ENCODE measurements around the gene TUT7. TPM values are rescaled to one million over a fixed set of nuclear protein-coding genes. Genes with fewer than 3 reads are reported as not detected.
"Not testable (repeated sequence)": the region's sequence is repeated elsewhere in the genome, so short reads cannot be mapped to it uniquely, and the experiment has no call there.

The TUT7 gene
- total RNA-seq, 4 donors from 2014 or later, result 15.4 to 89.1 (median 38.6) TPM

DNA sequence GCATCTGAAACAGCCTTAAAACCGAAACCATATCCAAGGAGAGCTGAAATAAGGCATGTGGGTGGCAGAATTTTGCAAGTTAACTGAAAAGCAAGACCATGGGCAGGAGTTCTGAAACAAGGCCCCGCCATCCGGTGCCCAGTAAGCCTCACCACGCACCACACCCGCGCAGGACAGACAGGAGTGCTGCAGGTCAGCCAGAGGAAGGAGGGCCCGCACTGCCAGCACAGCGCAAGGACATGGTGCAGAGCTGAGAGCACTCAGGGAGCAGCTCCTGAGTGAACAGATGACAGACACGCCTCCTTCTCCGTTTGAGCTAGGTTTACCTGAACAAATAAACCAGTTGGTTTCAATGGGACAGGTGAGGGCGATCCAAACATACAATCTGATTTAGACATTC is 55.3 kb downstream of the TUT7 start:
- intact Hi-C loops (cut with DNase I; ENCODE audit: low total_unique reads), result no loop called here
- Histone ChIP-seq H3K27me3 (no peaks in the 10 kb centered on the region), H3K9me3 (no peaks in the 10 kb centered on the region), H3K4me1 (peaks cover 9 to 19% of the 10 kb centered on the region in 2 donors), H3K27ac (no peak overlapping the region), H3K36me3 (peaks cover 3 to 54% of the 10 kb centered on the region in 2 donors), H3K4me3 (no peak overlapping the region)
- no peak for ATAC-seq
- no peak for DNase-seq
- in situ Hi-C loops (cut with MboI; ENCODE audit: low sequenced_read_pairs in 4 of 4), result loop anchor here in 1 of 4 donors (25.0 kb wide), 1 partner anchor 362 kb away; the partner anchor contains the start of gene NAA35
- TF ChIP-seq, protein P1, sequence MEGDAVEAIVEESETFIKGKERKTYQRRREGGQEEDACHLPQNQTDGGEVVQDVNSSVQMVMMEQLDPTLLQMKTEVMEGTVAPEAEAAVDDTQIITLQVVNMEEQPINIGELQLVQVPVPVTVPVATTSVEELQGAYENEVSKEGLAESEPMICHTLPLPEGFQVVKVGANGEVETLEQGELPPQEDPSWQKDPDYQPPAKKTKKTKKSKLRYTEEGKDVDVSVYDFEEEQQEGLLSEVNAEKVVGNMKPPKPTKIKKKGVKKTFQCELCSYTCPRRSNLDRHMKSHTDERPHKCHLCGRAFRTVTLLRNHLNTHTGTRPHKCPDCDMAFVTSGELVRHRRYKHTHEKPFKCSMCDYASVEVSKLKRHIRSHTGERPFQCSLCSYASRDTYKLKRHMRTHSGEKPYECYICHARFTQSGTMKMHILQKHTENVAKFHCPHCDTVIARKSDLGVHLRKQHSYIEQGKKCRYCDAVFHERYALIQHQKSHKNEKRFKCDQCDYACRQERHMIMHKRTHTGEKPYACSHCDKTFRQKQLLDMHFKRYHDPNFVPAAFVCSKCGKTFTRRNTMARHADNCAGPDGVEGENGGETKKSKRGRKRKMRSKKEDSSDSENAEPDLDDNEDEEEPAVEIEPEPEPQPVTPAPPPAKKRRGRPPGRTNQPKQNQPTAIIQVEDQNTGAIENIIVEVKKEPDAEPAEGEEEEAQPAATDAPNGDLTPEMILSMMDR (IDR thresholded peaks at IDR 0.05 in 4 of 5, conservative IDR thresholded peaks at IDR 0.05 in 1 of 5), result no peak
- TF ChIP-seq POLR2A (IDR thresholded peaks at IDR 0.05), result no peak

DNA sequence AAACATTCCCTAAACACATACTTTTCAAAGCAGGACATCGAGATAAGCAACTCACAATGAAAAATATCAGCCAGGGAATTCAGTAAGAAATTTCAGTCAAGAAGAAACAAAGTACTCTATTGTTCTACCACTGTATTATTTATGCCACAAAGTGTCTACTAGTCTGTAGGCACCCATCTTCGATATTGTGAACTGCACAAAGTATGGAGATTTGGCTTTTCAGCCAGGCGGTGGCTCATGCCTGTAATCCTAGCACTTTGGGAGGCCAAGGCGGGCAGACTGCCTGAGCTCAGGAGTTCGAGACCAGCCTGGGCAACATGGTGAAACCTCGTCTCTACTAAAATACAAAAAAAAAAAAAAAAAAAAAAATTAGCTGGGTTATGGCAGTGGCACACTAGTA is 63.9 kb downstream of the TUT7 start:
- H3K36me3 ChIP-seq, result peaks cover 0 to 20% of the 10 kb centered on the region in 2 donors
- intact Hi-C loops (cut with DNase I; ENCODE audit: low total_unique reads); H3K4me3 ChIP-seq; H3K27ac ChIP-seq; ATAC-seq; H3K9me3 ChIP-seq; DNase-seq; H3K4me1 ChIP-seq; H3K27me3 ChIP-seq: not testable (repeated sequence)
- in situ Hi-C loops (cut with MboI; ENCODE audit: low sequenced_read_pairs in 4 of 4), result loop anchor here in 1 of 4 donors (25.0 kb wide), 1 partner anchor 353 kb away; the partner anchor contains the start of gene NAA35

DNA sequence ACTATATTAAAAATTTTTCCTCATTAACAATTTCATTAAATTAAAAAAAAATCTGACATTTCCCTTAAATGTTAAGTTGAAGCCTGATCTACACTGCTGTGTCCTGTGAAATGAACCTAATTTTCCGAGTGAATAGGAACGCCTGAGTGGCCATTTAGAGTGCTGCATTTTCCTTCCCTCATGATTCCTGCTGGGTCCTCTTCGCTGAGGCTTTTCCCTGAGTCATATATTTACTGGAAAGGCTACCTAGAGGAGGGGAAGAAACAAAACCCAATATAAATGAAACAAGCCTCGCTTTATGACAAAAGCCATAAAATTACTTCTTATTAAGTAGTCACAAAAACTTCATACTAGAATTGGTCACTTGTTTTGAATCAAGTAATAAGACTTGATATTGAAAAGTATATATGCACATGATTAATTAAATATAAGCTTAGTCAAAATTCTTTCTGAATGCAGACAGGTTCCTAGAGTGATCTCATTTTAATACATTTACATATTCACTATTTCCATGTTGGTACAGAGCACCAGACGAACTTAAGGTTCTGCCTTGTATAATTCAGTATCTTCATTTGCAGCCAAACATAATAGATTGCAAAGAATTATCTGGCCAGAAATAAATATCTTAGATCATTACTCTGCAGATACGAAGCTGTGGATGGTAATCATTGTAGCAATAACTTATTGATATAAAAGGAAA is 65.6 kb downstream of the TUT7 start:
- no peak overlapping the region for H3K27ac ChIP-seq
- H3K4me3 ChIP-seq, result no peak overlapping the region
- intact Hi-C loops (cut with DNase I; ENCODE audit: low total_unique reads) (no loop called here), in situ Hi-C loops (cut with MboI; ENCODE audit: low sequenced_read_pairs in 4 of 4) (loop anchor here in 1 of 4 donors (25.0 kb wide), 1 partner anchor 351 kb away; the partner anchor contains the start of gene NAA35)
- DNase-seq, result no peak
- H3K36me3 ChIP-seq, result peaks cover 0 to 20% of the 10 kb centered on the region in 2 donors
- no peaks in the 10 kb centered on the region for H3K9me3 ChIP-seq
- TF ChIP-seq, protein P1 (IDR thresholded peaks at IDR 0.05 in 4 of 5, conservative IDR thresholded peaks at IDR 0.05 in 1 of 5), result no peak
- no peak for TF ChIP-seq POLR2A (IDR thresholded peaks at IDR 0.05)
- H3K27me3 ChIP-seq, result no peaks in the 10 kb centered on the region
- H3K4me1 ChIP-seq, result no peaks in the 10 kb centered on the region
- ATAC-seq, result no peak

DNA sequence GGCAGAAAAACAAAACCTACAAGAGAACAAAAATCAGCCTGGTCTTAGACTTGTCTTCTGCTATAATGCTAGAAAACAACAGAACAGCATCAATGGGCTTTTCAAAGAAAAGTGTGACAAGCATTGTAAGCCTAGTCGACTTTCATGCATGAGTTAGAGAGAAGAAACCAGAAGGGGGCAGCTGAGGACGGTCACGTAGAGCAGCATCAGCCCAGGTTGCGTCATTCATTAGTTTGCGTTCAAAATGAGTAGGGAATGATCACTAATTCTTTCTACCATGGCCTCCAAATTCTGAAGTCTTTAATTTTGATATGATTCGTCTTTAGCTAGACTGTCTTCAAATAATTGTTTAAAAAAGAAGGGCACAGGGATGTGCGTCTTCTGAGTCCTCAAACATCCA is 67.2 kb downstream of the TUT7 start:
- in situ Hi-C loops (cut with MboI; ENCODE audit: low sequenced_read_pairs in 4 of 4) (loop anchor here in 1 of 4 donors (25.0 kb wide), 1 partner anchor 350 kb away; the partner anchor contains the start of gene NAA35), intact Hi-C loops (cut with DNase I; ENCODE audit: low total_unique reads) (no loop called here)
- Histone ChIP-seq H3K27ac (no peak overlapping the region), H3K27me3 (no peaks in the 10 kb centered on the region), H3K4me3 (no peak overlapping the region), H3K4me1 (peaks cover 6 to 7% of the 10 kb centered on the region in 2 donors), H3K36me3 (peaks cover 0 to 20% of the 10 kb centered on the region in 2 donors), H3K9me3 (no peaks in the 10 kb centered on the region)
- ATAC-seq, result no peak
- no peak for DNase-seq
- TF ChIP-seq, protein P1 (IDR thresholded peaks at IDR 0.05 in 4 of 5, conservative IDR thresholded peaks at IDR 0.05 in 1 of 5), result no peak
- no peak for TF ChIP-seq POLR2A (IDR thresholded peaks at IDR 0.05)

DNA sequence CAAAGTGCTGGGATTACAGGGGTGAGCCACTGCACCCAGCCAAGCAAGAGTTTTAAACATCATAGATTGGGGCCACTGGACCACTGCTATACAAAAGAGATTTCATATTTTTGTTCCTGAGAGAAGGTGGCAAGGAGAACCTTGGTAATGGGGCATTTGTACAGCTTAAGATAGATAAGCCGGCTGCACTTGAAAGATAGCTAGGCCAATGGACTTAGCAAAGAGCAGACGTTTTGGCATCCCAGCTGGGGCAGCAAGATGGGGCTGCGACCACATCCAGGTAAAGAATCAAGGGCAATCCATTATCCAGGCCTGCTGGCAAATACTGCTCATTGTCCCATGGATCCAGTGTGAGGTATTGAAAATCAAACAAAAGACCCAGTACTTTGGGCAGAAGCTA is 67.9 kb downstream of the TUT7 start:
- intact Hi-C loops (cut with DNase I; ENCODE audit: low total_unique reads), result no loop called here
- DNase-seq, result no peak
- in situ Hi-C loops (cut with MboI; ENCODE audit: low sequenced_read_pairs in 4 of 4), result loop anchor here in 1 of 4 donors (25.0 kb wide), 1 partner anchor 349 kb away; the partner anchor contains the start of gene NAA35
- peaks cover 6 to 9% of the 10 kb centered on the region in 2 donors for H3K4me1 ChIP-seq
- no peak overlapping the region for H3K27ac ChIP-seq
- no peaks in the 10 kb centered on the region for H3K27me3 ChIP-seq
- H3K4me3 ChIP-seq, result no peak overlapping the region
- H3K9me3 ChIP-seq, result no peaks in the 10 kb centered on the region
- TF ChIP-seq, protein P1 (IDR thresholded peaks at IDR 0.05 in 4 of 5, conservative IDR thresholded peaks at IDR 0.05 in 1 of 5), result no peak
- no peak for TF ChIP-seq POLR2A (IDR thresholded peaks at IDR 0.05)
- ATAC-seq, result no peak
- H3K36me3 ChIP-seq, result peaks cover 0 to 20% of the 10 kb centered on the region in 2 donors
